Peyer's patch (tissue), 4 donors: ENCODE data around the gene WRAP53. TPM values are rescaled to one million over a fixed set of nuclear protein-coding genes. Genes with fewer than 3 reads are reported as not detected.

Experiments used
- DNase-seq, 3 donors: peaks; one replicate each; pipeline ENCODE4 v3.0.0-alpha.2; 2017 to 2019
- H3K27ac ChIP-seq, 4 donors: fragments of 200-600 bp; sonication (generic); one replicate each; pipeline ENCODE4 v1.5.1; 2016 to 2019
- H3K27me3 ChIP-seq, 2 donors: fragments of 200-600 bp; sonication (generic); one replicate each; pipeline ENCODE4 v1.5.1; 2019
- H3K36me3 ChIP-seq, 3 donors: fragments of 200-600 bp; sonication (generic); one replicate each; pipeline ENCODE4 v1.5.1; 2016 to 2019
- H3K4me1 ChIP-seq, 4 donors: fragments of 200-600 bp; sonication (generic); one replicate each; pipeline ENCODE4 v1.5.1; 2016 to 2019
- H3K4me3 ChIP-seq, 4 donors: fragments of 200-600 bp; sonication (generic); 1 replicate in 3 of 4; 2 replicates in 1 of 4; pipeline ENCODE4 v1.5.1; 2016 to 2019; ENCODE audit warnings: mild to moderate bottlenecking in 1 of 4
- H3K9me3 ChIP-seq, 4 donors: fragments of 200-600 bp; sonication (generic); one replicate each; pipeline ENCODE4 v1.5.1; 2016 to 2019; ENCODE audit warnings: mild to moderate bottlenecking in 1 of 4
- POLR2A ChIP-seq, 2 donors: fragments of 450-650 bp; IDR thresholded peaks; one replicate each; pipeline ENCODE4 v1.5.1; 2017; ENCODE audit warnings: antibody characterized with exemption in 2 of 2, mild to moderate bottlenecking in 2 of 2, moderate library complexity in 2 of 2
- total RNA-seq, 4 donors: library from RNA; depleted of rRNA; stranded (reverse); fragments of >200 nt; gene quantifications; one replicate each; pipeline ENCODE4 v1.1.0, GENCODE V29; 2016
- TF ChIP-seq, protein P1 (sequence below), 6 experiments: fragments of 450-650 bp in 4 of 6; fragments of 200-600 bp in 2 of 6; sonication (generic) in 1 of 6; IDR thresholded peaks; one replicate each; pipeline ENCODE4 v1.5.1; 2017 to 2019; ENCODE audit warnings: antibody characterized with exemption in 6 of 6, mild to moderate bottlenecking in 3 of 6, moderate library complexity in 1 of 6

The WRAP53 gene
- total RNA-seq, 4 donors from 2014 or later: 4.6 to 9.3 (median 6.2) TPM

DNA sequence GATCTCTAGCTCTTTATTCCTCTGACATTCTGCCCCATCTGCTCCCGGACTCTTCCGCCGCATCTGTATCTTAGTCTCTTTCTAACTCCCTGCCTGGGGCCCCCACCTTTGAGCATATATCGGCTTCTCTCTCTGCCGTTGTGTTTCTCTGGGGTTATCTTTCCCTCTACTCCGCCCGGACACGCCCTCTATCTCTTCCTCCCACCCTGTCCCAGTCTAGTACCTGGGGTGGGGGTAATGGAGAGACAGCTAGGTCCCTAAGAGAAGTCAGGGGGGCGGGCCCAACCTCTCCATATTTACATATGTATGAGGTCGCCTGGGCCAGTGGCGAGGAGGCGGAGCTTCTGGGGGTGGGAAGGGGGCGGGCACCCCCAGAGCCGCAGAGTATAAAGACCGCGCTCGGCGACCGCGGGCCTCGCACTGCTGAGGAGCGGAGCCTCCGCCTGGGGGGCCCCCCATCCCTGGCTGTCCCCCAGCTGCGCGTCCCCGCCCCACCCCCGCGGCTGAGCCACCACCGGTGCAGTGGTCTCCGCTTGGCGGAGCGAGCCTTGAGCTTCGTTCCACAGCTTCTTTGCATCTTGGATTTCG is 37.7 kb upstream of the WRAP53 start, which contains the start of gene ATP1B2:
Gene ATP1B2 (plus strand): TSS at position 418 of the 588 bp plus-strand sequence. CDS start 593 bp downstream, outside the sequence.
- H3K4me1 ChIP-seq: peaks cover 0 to 20% (median 12%) of the 10 kb centered on the region in 4 donors
- no peaks in the 10 kb centered on the region for H3K9me3 ChIP-seq
- no peaks in the 10 kb centered on the region for H3K36me3 ChIP-seq
- peaks cover 0 to 23% of the 10 kb centered on the region in 2 donors for H3K27me3 ChIP-seq
- peak; percentile 74 to 90 (median 80) for DNase-seq
- TF ChIP-seq POLR2A (IDR thresholded peaks at IDR 0.05): no peak
- TF ChIP-seq, protein P1, sequence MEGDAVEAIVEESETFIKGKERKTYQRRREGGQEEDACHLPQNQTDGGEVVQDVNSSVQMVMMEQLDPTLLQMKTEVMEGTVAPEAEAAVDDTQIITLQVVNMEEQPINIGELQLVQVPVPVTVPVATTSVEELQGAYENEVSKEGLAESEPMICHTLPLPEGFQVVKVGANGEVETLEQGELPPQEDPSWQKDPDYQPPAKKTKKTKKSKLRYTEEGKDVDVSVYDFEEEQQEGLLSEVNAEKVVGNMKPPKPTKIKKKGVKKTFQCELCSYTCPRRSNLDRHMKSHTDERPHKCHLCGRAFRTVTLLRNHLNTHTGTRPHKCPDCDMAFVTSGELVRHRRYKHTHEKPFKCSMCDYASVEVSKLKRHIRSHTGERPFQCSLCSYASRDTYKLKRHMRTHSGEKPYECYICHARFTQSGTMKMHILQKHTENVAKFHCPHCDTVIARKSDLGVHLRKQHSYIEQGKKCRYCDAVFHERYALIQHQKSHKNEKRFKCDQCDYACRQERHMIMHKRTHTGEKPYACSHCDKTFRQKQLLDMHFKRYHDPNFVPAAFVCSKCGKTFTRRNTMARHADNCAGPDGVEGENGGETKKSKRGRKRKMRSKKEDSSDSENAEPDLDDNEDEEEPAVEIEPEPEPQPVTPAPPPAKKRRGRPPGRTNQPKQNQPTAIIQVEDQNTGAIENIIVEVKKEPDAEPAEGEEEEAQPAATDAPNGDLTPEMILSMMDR (IDR thresholded peaks at IDR 0.05): no peak
- H3K27ac ChIP-seq: peak within 1 kb of the TSS in 3 of 4 donors; percentile 26 to 46 (median 39)
- peak within 1 kb of the TSS; percentile 39 to 59 (median 56) for H3K4me3 ChIP-seq

GRCh38 chr17:7651097-7651664 is 37.1 kb upstream of the WRAP53 start:
- H3K27ac ChIP-seq: peak overlapping the region in 3 of 4 donors; percentile 26 to 46 (median 39)
- TF ChIP-seq, protein P1 (IDR thresholded peaks at IDR 0.05): no peak
- TF ChIP-seq POLR2A (IDR thresholded peaks at IDR 0.05): no peak

DNA sequence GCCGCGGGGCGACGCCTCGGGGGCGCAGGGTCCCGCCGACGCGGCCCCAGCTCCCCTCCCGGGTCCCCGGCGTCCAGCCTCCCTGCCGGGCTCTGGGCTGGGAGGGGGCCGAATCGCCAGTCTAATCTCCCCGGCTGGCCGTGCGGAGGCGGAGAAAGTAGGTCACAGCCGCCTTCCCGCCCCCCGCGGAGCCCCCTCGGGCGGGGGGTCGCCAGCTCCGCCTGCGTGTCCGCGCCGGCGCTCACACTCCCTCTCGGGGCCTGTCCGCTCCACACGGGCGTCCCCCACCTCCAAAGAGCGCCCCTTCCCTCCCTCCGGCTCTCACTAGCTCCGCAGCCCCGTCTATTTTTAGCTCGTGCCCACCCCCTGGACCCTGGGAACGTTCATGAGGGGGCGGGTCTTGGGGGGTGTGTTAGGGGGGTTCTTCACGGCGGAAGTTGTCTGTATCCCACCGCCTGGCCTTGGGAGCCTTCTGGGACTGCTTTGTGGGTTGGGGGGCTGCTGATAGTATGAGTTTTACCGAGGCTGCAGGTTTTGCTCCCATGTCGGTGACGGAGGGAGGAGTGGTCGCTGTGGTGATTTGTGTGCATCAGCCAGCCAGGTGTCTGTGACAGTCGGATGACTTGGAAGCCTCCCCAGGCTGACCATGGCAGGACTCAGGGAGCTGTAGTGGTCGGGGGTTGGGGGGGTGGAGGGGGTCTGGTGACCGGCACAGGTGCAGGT is 36.5 kb upstream of the WRAP53 start:
- TF ChIP-seq, protein P1 (IDR thresholded peaks at IDR 0.05): no peak
- Histone ChIP-seq H3K27me3 (peaks cover 0 to 23% of the 10 kb centered on the region in 2 donors), H3K4me1 (peaks cover 0 to 20% (median 12%) of the 10 kb centered on the region in 4 donors), H3K27ac (peak overlapping the region in 3 of 4 donors; percentile 26 to 46 (median 39)), H3K4me3 (peak overlapping the region; percentile 39 to 59 (median 56)), H3K9me3 (no peaks in the 10 kb centered on the region), H3K36me3 (no peaks in the 10 kb centered on the region)
- no peak for DNase-seq

More at GRCh38 chr17:7651097-7651664, 37.1 kb upstream of the WRAP53 start:
- H3K36me3 ChIP-seq: no peaks in the 10 kb centered on the region
- no peak for DNase-seq
- no peaks in the 10 kb centered on the region for H3K9me3 ChIP-seq
- H3K27me3 ChIP-seq: peaks cover 0 to 23% of the 10 kb centered on the region in 2 donors
- H3K4me3 ChIP-seq: peak overlapping the region; percentile 39 to 59 (median 56)
- H3K4me1 ChIP-seq: peaks cover 0 to 20% (median 12%) of the 10 kb centered on the region in 4 donors

- peaks cover 0 to 23% of the 10 kb centered on the region in 2 donors for H3K27me3 ChIP-seq
- DNase-seq: no peak
- H3K27ac ChIP-seq: no peak overlapping the region
- no peak overlapping the region for H3K4me3 ChIP-seq
- peaks cover 0 to 20% (median 12%) of the 10 kb centered on the region in 4 donors for H3K4me1 ChIP-seq
- TF ChIP-seq POLR2A (IDR thresholded peaks at IDR 0.05): no peak
- TF ChIP-seq, protein P1 (IDR thresholded peaks at IDR 0.05): no peak
- no peaks in the 10 kb centered on the region for H3K9me3 ChIP-seq
- no peaks in the 10 kb centered on the region for H3K36me3 ChIP-seq
These were observed 35.6 kb upstream of the WRAP53 start for GRCh38 chr17:7652388-7653356.
